GM18868 (cell line): Measurements from ENCODE around the gene AHSP.
"Not testable (repeated sequence)": the region's sequence is repeated elsewhere in the genome, so short reads cannot be mapped to it uniquely, and the experiment has no call there.

ENCODE experiments used
- ATAC-seq: cut with Tn5 transposase; IDR thresholded peaks from one replicate; pipeline ENCODE4 v1.9.1; 2021; ENCODE audit warnings: mild to moderate bottlenecking, moderate library complexity; ENCODE audit not compliant: unreplicated experiment

The AHSP gene

GRCh38 chr16:31529937-31530312 is 2.2 kb downstream of the AHSP start:
- ATAC-seq = no peak

- ATAC-seq = no peak
Measured at GRCh38 chr16:31530405-31530804, 2.7 kb downstream of the AHSP start.

- no peak for ATAC-seq
Measured at GRCh38 chr16:31531096-31531495, 3.4 kb downstream of the AHSP start.

GRCh38 chr16:31532120-31532519 is 4.4 kb downstream of the AHSP start:
- no peak for ATAC-seq

- ATAC-seq = no peak
Measured at GRCh38 chr16:31532896-31533295, 5.2 kb downstream of the AHSP start.

- ATAC-seq = no peak
Measured at GRCh38 chr16:31535737-31536136, 8.0 kb downstream of the AHSP start.

GRCh38 chr16:31536804-31537361 is 9.2 kb downstream of the AHSP start:
- ATAC-seq = no peak

GRCh38 chr16:31537362-31538242 is 9.9 kb downstream of the AHSP start:
- no peak for ATAC-seq

- ATAC-seq = not testable (repeated sequence)
Measured at GRCh38 chr16:31538243-31538598, 10.5 kb downstream of the AHSP start.

- ATAC-seq = not testable (repeated sequence)
Measured at GRCh38 chr16:31539762-31540161, 12.1 kb downstream of the AHSP start.

- ATAC-seq = no peak
Measured at GRCh38 chr16:31542763-31543162, 15.1 kb downstream of the AHSP start.

GRCh38 chr16:31561426-31562233 is 33.9 kb downstream of the AHSP start:
- ATAC-seq = no peak

GRCh38 chr16:31568577-31569359 is 41.1 kb downstream of the AHSP start:
- no peak for ATAC-seq

- no peak for ATAC-seq
Measured at GRCh38 chr16:31569360-31569717, 41.6 kb downstream of the AHSP start.

GRCh38 chr16:31572821-31573220 is 45.1 kb downstream of the AHSP start:
- ATAC-seq = no peak

GRCh38 chr16:31574159-31574558 is 46.5 kb downstream of the AHSP start:
- not testable (repeated sequence) for ATAC-seq

GRCh38 chr16:31577411-31577810 is 49.7 kb downstream of the AHSP start:
- no peak for ATAC-seq
